MM.1S (cell line): Measurements from ENCODE around the gene CFAP77.

Experiments used
- CTCF ChIP-seq: fragments of 300-600 bp; sonication (generic); IDR thresholded peaks from 2 replicates; pipeline ENCODE4 v1.5.1; 2016; ENCODE audit warnings: antibody characterized with exemption, low read length, mixed read lengths
- EZH2phosphoT487 ChIP-seq: fragments of 300-600 bp; sonication (generic); IDR thresholded peaks from 2 replicates; pipeline ENCODE4 v1.6.1; 2018; ENCODE audit warnings: antibody characterized with exemption, low read length

- TF ChIP-seq CTCF (no peak), EZH2phosphoT487 (no peak)
Observed at GRCh38 chr9:132384376-132384775, 25.6 kb upstream of the CFAP77 start.
